AG09309 (cell line): Measurements from ENCODE around the gene CACNG4.

ENCODE experiments used
- DNase-seq: peaks from one replicate; pipeline ENCODE4 v3.0.0-alpha.2; 2010; ENCODE audit warnings: low read depth
- H3K4me3 ChIP-seq: 2 replicates; pipeline ENCODE4 v1.5.1; 2011; ENCODE audit warnings: mild to moderate bottlenecking, low read depth, low read length, moderate library complexity; ENCODE audit not compliant: control insufficient read depth
- CTCF ChIP-seq: IDR thresholded peaks from 2 replicates; pipeline ENCODE4 v1.5.1; 2011; ENCODE audit warnings: mild to moderate bottlenecking, low read depth, low read length, inconsistent platforms; ENCODE audit not compliant: insufficient read depth, control insufficient read depth; ENCODE audit errors: missing control alignments

CACNG4 gene

GRCh38 chr17:66963909-66964771 is at the start of gene CACNG4:
Gene CACNG4 (plus strand): TSS chr17:66964707. CDS start chr17:66964912, 205 bp downstream.
- TF ChIP-seq CTCF: no peak
- DNase-seq: no peak
- H3K4me3 ChIP-seq: no peak within 1 kb of the TSS

GRCh38 chr17:66915204-66915611 is 49.3 kb upstream of the CACNG4 start:
- peak; percentile 58 for TF ChIP-seq CTCF

DNA sequence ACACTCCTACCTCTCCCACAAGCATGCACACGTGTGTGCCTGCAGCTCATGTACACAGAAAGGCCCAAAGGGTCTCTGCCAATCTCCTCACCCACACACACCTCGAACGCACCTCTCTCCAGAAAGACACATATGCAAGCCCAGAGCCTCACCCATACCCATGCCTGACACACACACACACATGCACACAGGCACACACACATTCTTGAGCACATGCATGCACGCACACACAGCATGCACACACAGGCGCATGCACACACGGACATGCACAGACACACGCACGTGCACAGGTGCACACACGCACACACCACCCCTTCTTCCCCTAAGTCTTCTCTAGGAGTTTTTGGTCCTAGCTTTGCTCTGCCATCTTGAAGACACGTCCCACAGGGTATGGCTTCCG is 48.7 kb upstream of the CACNG4 start:
- H3K4me3 ChIP-seq: no peak overlapping the region
- no peak for TF ChIP-seq CTCF
- no peak for DNase-seq

More at GRCh38 chr17:66915204-66915611, 49.3 kb upstream of the CACNG4 start:
- DNase-seq: no peak
- H3K4me3 ChIP-seq: no peak overlapping the region

DNA sequence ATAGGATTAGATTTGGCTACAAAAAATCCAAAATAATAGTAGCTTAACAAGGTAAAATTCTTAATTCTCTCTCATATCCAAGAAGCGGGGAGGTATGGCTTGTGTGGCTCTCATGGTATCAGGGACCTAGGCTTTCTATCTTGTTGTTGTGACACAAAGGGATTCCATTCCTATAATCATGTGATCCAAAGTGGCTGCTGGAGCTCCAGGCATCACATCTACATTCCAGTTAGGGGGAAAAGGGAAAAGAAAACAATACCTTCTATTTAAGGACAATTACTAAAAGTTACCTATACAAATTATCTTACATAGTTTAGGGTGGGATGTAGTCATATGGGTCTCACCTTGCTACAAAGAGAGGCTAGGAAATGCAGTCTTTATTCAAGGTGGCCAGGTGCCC is 47.6 kb upstream of the CACNG4 start:
- no peak for TF ChIP-seq CTCF
- DNase-seq: no peak
- H3K4me3 ChIP-seq: no peak overlapping the region

DNA sequence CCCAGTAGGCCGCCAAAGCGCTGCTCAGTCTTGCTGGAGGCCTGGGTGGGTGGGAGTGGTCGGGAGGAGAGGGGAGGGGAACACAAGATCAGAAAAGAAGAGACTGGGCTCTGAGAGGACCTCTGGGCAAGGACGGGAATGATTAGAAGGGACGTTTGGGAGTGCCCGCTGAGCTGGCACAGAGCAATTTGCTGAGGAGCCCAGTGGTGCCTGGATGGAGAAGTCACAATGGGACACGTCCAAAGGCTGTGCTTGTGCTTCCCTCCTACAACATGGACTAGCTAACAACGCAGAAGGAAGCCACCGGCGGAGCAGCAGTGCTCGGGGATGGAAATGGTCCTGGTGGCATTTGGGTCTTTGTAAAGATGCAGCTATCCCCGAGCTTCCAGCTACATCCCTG is 45.6 kb upstream of the CACNG4 start:
- H3K4me3 ChIP-seq: no peak overlapping the region
- DNase-seq: no peak
- TF ChIP-seq CTCF: no peak

DNA sequence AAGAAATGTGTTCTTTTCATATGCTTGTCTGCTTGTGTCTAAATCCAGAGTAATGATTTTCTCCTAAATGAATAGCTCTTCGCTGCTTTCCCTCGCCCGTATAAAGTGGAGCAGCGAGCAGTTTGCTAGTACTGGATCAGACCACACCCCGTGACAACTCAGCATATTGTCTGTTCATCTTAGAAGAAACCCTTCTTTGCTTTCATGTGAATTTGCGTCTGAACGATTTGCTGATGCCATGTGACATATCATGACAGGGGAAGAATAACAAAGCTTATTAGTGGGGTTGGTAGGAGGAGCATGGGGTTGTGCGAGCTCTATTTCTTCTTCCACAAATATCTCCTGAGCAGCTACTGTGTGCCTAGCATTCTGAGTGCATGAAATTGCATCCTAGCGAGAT is 44.1 kb upstream of the CACNG4 start:
- TF ChIP-seq CTCF: no peak
- no peak overlapping the region for H3K4me3 ChIP-seq
- no peak for DNase-seq
